ENCODE measurements around the gene TEX47. TPM values are rescaled to one million over a fixed set of nuclear protein-coding genes. Genes with fewer than 3 reads are reported as not detected.

TEX47 gene
- total RNA-seq, 1 donor from 2014 or later = not detected

DNA sequence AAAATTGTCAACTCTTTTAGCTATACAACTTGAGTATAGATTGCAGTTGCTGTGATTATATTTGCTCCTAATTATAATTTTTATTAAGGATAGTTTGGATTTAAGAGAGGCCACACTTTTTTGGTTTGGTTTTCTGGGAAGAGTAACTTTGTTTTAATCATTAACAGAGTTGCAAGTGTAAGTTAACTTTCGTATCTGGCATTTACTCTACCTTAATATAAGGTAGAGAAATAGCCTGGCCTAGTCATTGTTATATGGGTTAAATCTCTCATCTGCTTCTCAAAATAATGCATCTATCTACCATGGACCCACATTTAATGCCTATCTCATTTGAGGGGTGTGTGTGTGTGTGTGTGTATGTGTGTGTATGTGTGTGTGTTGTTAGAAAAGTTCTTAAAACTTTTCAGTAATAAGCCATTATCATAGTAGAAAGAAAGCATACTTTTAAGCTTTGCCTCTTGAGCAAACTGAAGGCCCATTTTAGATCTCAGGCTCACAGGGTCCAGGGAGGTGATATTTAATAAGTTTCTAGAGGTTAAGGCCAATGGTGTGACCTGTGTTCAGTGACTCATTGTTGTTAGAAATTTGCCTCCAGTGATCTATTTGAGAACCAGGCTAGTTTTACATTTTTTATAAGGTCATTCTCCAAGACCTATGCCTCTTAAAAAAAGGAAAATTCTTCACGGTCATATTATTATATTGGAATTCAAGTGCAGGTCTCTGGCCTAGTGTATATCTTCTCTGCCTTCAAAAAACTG, 10.9 kb upstream of the TEX47 start:
- TF ChIP-seq CTCF (IDR thresholded peaks at IDR 0.05) (no peak), EZH2 (IDR thresholded peaks at IDR 0.05) (no peak), EZH2phosphoT487 (IDR thresholded peaks at IDR 0.05) (no peak)
- H2AFZ ChIP-seq (replicated peaks) = no peak overlapping the region
- Mint-ChIP-seq H3K27ac (no peak overlapping the region), H3K9me3 (no peaks in the 10 kb centered on the region), H3K36me3 (no peaks in the 10 kb centered on the region), H3K27me3 (ENCODE audit: insufficient read depth, low read depth) (peaks cover 2% of the 10 kb centered on the region), H3K4me1 (no peaks in the 10 kb centered on the region), H3K4me3 (no peak overlapping the region)
- no peak overlapping the region for H3K27ac ChIP-seq
- H3K27me3 ChIP-seq = no peaks in the 10 kb centered on the region
- no peaks in the 10 kb centered on the region for H3K36me3 ChIP-seq
- H4K20me1 ChIP-seq (ENCODE audit: low read depth) = no peaks in the 10 kb centered on the region
- no peaks in the 10 kb centered on the region for H3K79me2 ChIP-seq (ENCODE audit: low read depth)
- H3K4me1 ChIP-seq = peaks cover 3% of the 10 kb centered on the region
- H3K4me3 ChIP-seq = no peak overlapping the region
- H3K9me3 ChIP-seq (ENCODE audit: low read depth) = no peaks in the 10 kb centered on the region
- no peak overlapping the region for H3K9ac ChIP-seq
- H3K4me2 ChIP-seq = no peak overlapping the region
- no peaks in the 10 kb centered on the region for H3F3A ChIP-seq (ENCODE audit: low read depth)
- DNase-seq (ENCODE audit: low spot score) = no peak

GRCh38 chr7:88801046-88801445, 5.5 kb upstream of the TEX47 start:
- DNase-seq (ENCODE audit: low spot score) = no peak

GRCh38 chr7:88792361-88792760, 3.2 kb downstream of the TEX47 start:
- TF ChIP-seq EZH2phosphoT487 (IDR thresholded peaks at IDR 0.05) (no peak), CTCF (IDR thresholded peaks at IDR 0.05) (no peak), EZH2 (IDR thresholded peaks at IDR 0.05) (no peak)
- peaks cover 2% of the 10 kb centered on the region for H3K27me3 Mint-ChIP-seq (ENCODE audit: insufficient read depth, low read depth)

More at GRCh38 chr7:88801046-88801445, 5.5 kb upstream of the TEX47 start:
- Histone ChIP-seq H3K9ac (no peak overlapping the region), H3K9me3 (ENCODE audit: low read depth) (no peaks in the 10 kb centered on the region), H3K27ac (no peak overlapping the region), H3F3A (ENCODE audit: low read depth) (no peaks in the 10 kb centered on the region), H3K36me3 (no peaks in the 10 kb centered on the region), H4K20me1 (ENCODE audit: low read depth) (no peaks in the 10 kb centered on the region), H2AFZ (replicated peaks) (no peak overlapping the region), H3K4me3 (no peak overlapping the region), H3K4me2 (no peak overlapping the region), H3K79me2 (ENCODE audit: low read depth) (no peaks in the 10 kb centered on the region), H3K4me1 (peaks cover 8% of the 10 kb centered on the region), H3K27me3 (no peaks in the 10 kb centered on the region)
- Mint-ChIP-seq H3K4me1 (no peaks in the 10 kb centered on the region), H3K27ac (no peak overlapping the region), H3K36me3 (no peaks in the 10 kb centered on the region), H3K9me3 (no peaks in the 10 kb centered on the region), H3K27me3 (ENCODE audit: insufficient read depth, low read depth) (peaks cover 2% of the 10 kb centered on the region), H3K4me3 (no peak overlapping the region)
- TF ChIP-seq CTCF (IDR thresholded peaks at IDR 0.05) (no peak), EZH2phosphoT487 (IDR thresholded peaks at IDR 0.05) (no peak), EZH2 (IDR thresholded peaks at IDR 0.05) (no peak)

More at GRCh38 chr7:88792361-88792760, 3.2 kb downstream of the TEX47 start:
- Histone ChIP-seq H3K27me3 (no peaks in the 10 kb centered on the region), H3K4me3 (no peak overlapping the region), H3K9ac (no peak overlapping the region), H3K79me2 (ENCODE audit: low read depth) (no peaks in the 10 kb centered on the region), H4K20me1 (ENCODE audit: low read depth) (no peaks in the 10 kb centered on the region), H3K4me2 (no peak overlapping the region), H3K9me3 (ENCODE audit: low read depth) (no peaks in the 10 kb centered on the region), H2AFZ (replicated peaks) (no peak overlapping the region), H3K4me1 (no peaks in the 10 kb centered on the region), H3F3A (ENCODE audit: low read depth) (no peaks in the 10 kb centered on the region), H3K36me3 (no peaks in the 10 kb centered on the region), H3K27ac (no peak overlapping the region)
- Mint-ChIP-seq H3K27ac (no peak overlapping the region), H3K4me3 (no peak overlapping the region), H3K36me3 (no peaks in the 10 kb centered on the region), H3K4me1 (no peaks in the 10 kb centered on the region), H3K9me3 (no peaks in the 10 kb centered on the region)
- DNase-seq (ENCODE audit: low spot score) = no peak

Measured in neural progenitor cell (in vitro differentiated cells).